Stimulated activated CD4-positive, alpha-beta T cell treated with anti-CD3 and anti-CD28 coated beads, Interleukin-12 subunit alpha, Interleukin-12 subunit beta, amount 100 ng/mL, for 48 hours (primary cell): ENCODE measurements around the gene VPS33B.

Source experiments
- DNase-seq, 3 donors: peaks; one replicate each; pipeline ENCODE4 v3.0.0-alpha.2; 2020; ENCODE audit warnings: low read depth in 2 of 3, low spot score in 1 of 3

VPS33B gene

GRCh38 chr15:90982135-90982534 is 40.3 kb downstream of the VPS33B start:
- no peak for DNase-seq

DNA sequence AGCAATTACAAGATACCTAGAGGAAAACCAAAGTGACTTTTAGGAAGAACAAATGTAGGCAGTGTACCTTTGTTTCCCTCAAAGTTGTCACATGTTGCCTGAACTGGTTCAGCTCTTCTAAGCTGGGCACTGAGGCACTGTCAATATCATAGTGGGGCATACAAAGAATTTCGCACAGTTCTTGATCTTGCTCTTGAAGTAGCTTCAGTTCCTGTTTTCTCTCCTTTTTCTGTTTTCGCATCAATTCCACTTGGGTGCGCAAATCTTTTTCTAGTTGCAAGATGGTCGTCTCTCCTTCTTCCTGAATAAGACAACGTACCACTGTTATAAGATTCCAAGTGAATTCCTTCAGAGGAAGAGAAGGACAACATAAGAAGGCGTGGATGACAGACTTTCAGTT is 40.7 kb downstream of the VPS33B start:
- no peak for DNase-seq

DNA sequence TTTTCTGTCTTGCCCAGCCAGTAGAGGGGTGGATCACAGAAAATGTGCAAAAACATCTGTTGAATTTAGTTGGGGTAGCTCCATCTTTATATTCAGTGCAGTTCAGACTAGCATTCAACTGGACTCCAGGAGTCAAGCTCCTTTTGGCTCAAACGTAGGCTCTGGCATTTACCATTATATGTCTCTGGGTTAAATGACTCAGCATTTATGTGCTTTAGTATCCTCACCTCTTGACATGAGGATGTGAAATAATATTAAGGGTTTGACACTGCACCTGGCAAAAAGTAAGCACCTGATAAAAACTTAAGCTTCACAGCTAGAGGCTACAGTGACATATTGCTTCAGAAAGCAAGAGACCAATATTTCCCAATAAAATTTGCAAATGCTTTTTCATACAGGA is 42.8 kb downstream of the VPS33B start:
- no peak for DNase-seq

- DNase-seq, result no peak
Observed at GRCh38 chr15:90974216-90974615, 48.2 kb downstream of the VPS33B start.

DNA sequence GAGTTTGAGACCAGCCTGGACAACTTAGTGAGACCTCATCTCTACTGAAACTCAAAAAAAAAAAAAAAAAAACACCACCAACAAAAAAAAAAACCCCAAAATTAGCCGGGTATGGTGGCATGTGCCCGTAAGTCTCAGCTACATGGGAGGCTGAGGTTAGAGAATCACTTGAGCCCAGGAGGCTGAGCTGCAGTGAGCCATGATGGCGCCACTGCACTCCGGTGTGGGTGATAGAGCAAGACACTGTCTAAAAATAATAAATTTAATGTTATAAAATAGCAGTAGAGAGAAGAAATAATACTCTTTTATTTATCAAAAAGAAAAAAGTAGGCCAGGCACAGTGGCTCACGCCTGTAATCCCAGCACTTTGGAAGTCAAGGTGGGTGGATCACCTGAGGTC is 50.3 kb downstream of the VPS33B start:
- DNase-seq, result no peak

DNA sequence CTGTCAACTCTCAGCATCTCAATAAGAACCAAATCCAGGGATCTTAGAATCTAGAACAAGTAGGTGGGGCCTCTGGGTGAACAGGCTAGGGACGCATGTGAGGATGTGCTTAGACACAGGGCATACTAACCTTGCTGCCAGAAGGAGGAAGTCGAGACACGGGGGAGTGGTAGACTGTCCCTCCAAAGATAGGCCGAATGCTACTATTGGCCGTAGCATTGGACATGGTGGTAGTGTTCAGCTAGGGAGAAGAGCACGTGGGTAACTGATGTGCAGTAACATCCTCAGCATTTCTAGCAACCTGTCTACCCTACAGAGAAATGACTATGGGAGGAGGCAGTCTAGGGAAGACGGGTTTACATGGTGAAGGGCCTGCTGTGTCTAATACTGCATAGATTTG is 52.1 kb downstream of the VPS33B start:
- DNase-seq, result no peak

GRCh38 chr15:90968434-90968833 is 54.0 kb downstream of the VPS33B start:
- no peak for DNase-seq

GRCh38 chr15:90967206-90967605 is 55.2 kb downstream of the VPS33B start:
- no peak for DNase-seq

DNA sequence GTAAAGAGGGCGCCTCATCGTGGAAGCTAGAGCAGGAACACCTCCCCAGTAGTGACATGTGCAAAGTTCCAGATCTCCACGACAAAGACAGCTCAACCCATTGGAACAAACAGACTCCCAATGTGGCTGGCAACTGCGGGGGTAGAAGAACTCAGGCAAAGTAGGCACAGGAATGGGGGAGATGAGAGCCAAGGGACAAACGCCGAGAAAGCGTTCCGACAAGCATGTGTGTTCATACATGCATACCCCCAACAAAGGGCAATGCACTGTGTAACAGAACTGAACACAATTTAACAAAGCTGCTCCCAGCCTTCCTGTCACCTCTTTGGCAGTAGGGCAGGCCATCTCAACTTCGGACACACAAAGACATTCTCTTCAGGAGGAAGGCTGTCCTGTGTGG is 56.1 kb downstream of the VPS33B start:
- no peak for DNase-seq

DNA sequence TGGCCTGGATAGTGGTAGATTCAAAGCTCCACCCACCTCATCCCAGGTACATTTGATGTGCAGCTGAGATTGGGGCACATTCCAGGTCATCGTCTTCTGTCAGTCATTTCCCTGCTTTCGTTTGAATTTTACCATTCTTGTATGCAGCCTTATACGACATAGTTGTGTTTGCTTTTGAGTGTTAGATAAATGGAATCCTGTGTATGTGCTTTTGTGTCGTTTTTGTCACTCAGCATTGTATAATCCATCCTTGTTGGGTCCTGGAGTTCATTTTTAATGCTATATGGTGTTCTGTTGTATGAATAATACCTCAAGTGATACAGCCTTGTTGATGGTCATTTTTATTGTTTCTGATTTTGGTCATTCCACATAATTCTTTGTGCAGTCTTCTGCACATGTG is 60.4 kb downstream of the VPS33B start:
- DNase-seq, result no peak

DNA sequence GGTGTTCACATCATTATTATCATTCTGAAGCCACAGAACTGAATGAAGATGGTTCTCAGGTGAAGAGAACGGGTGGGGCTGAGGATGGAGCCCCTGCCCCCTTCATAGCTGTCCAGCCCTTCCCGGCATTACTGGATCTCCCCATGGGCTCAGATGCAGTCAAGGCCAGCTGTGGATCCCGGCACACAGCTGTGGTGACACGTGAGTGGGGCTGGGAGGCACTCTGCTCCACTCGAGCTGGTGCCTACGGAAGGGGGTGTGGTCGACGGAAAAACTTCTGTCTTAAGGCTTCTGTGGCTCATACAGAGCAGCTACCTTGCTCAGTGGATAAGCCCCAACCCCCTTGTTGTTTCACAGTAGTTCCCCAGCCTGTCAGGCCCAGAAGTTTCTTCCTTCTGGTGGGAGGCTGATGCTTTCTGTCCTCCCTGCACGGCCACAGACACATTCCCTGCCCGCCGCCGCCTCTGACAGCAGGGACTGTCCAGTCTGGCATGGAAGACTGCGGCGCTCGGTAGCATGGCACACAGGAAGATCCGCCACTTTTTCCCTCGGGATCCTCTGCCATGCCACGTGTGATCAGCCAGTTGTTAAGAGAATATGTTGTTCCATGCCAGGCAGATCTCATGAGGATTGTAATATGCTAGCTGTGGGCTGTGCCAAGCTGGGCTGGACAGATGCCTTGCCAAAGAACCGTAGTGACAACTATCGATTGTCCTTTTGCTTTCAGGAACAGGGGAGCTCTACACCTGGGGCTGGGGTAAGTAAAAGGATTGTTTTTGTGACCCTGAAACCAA is 61.9 kb downstream of the VPS33B start:
- DNase-seq, result no peak

DNA sequence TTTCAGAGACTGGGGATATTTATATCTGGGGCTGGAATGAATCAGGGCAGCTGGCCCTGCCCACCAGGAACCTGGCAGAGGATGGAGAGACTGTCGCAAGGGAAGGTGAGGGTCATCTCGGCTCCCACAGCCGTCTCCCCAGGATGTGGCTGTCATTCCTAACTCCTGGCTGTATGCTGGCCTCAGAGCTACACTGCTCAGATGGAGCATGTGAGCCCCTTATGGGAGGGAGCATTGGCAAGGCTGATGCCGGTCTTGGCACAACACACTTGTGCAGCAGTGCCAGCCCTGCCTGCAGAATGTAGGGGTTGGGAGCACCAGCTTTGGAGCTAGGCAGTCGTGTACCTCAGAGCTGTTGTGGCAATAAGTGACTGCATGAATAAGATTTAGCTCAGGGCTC is 62.5 kb downstream of the VPS33B start:
- no peak for DNase-seq

- DNase-seq, result no peak
Observed at GRCh38 chr15:90959028-90959595, 63.3 kb downstream of the VPS33B start.

GRCh38 chr15:90957791-90958190 is 64.6 kb downstream of the VPS33B start:
- no peak for DNase-seq

- DNase-seq, result no peak
Observed at GRCh38 chr15:90957031-90957790, 65.2 kb downstream of the VPS33B start.

GRCh38 chr15:90956274-90957030 is 65.9 kb downstream of the VPS33B start:
- DNase-seq, result peak in 2 of 3 donors; percentile 52 to 56

DNA sequence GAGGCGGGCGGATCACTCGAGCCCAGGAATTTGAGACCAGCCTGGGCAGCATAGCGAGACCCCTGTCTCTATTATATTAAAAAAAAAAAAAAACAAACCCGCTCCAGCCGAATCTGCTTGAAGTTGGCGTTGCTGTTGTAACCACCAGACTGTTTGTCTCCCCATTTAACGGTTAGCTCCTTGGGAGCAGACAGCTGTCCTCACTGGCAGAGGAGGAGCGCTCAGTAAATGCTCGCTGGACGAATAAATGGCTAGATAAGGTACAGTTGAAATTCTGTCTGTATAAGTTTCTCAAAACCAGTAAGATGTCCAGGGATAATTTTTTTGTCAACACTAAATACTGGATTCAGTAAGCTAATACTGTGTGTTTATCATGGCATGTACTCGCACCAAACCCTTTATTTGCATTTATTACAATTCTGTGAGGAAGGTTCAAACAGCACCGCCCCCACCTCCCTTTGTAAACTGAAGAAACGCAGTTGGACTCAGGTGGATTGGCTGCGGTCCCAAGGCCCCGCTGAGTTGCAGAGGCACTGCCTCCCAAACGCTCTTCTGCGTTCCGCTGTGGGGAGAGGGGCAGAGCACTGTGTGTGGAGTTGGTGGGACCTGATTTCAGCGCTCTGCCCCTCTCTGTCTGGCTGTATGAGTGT is 66.6 kb downstream of the VPS33B start:
- no peak for DNase-seq

GRCh38 chr15:90954712-90955623 is 67.4 kb downstream of the VPS33B start, which contains the start of gene RCCD1:
TSS of gene RCCD1 (plus strand) at chr15:90954884. CDS start at chr15:90956735, 1,851 bp downstream.
- peak; percentile 83 to 89 (median 88) for DNase-seq

- no peak for DNase-seq
Observed at GRCh38 chr15:90953947-90954711, 68.3 kb downstream of the VPS33B start.
